22Rv1 (cell line): ENCODE measurements around the gene PWWP2B.

Experiments
- H3K27ac ChIP-seq: fragments of 450-650 bp; 2 replicates; pipeline ENCODE4 v1.5.1; 2017
- ZFX ChIP-seq: fragments of 450-650 bp; IDR thresholded peaks from 2 replicates; pipeline ENCODE4 v1.6.1; 2017; ENCODE audit warnings: antibody characterized with exemption, borderline replicate concordance
- TF ChIP-seq, protein P1 (sequence below): fragments of 450-650 bp; IDR thresholded peaks from 2 replicates; pipeline ENCODE4 v1.5.1; 2017; ENCODE audit warnings: mild to moderate bottlenecking

PWWP2B gene

DNA sequence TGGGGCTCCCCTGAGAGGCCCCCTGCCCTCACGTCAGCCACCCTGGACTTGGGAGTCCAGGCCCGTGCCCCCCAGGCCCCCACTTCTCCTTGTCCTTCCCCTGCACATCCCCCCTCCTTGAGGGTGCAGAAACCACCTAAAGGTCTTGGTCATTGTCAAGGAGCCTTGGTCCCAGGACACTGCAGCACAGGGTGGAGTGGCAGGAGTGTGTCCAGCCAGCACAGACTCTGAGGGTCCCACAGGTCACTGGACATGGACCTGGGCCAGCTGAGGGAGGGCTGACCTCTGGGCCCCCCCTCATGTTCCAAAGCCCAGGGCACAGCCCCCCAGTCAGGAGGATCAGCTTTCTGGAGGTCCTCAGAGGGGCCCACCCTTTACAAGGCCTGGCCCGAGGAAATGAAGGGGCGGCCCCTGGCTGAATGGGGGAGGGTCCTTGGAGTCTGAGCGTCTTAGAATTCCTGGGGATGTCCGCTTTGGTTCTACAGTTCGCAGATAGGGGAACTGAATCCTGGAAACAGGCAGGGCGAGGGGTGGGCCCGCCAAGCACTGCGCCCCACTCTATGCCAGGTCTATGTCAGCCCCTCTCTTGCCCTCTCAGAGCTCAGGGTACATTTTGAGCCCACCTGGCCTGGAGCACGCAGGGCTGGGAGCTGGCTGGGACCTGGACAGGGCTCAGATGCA lies 54.0 kb downstream of the PWWP2B start:
- no peak overlapping the region for H3K27ac ChIP-seq
- TF ChIP-seq, protein P1, sequence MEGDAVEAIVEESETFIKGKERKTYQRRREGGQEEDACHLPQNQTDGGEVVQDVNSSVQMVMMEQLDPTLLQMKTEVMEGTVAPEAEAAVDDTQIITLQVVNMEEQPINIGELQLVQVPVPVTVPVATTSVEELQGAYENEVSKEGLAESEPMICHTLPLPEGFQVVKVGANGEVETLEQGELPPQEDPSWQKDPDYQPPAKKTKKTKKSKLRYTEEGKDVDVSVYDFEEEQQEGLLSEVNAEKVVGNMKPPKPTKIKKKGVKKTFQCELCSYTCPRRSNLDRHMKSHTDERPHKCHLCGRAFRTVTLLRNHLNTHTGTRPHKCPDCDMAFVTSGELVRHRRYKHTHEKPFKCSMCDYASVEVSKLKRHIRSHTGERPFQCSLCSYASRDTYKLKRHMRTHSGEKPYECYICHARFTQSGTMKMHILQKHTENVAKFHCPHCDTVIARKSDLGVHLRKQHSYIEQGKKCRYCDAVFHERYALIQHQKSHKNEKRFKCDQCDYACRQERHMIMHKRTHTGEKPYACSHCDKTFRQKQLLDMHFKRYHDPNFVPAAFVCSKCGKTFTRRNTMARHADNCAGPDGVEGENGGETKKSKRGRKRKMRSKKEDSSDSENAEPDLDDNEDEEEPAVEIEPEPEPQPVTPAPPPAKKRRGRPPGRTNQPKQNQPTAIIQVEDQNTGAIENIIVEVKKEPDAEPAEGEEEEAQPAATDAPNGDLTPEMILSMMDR, result no peak
- TF ChIP-seq ZFX, result no peak

DNA sequence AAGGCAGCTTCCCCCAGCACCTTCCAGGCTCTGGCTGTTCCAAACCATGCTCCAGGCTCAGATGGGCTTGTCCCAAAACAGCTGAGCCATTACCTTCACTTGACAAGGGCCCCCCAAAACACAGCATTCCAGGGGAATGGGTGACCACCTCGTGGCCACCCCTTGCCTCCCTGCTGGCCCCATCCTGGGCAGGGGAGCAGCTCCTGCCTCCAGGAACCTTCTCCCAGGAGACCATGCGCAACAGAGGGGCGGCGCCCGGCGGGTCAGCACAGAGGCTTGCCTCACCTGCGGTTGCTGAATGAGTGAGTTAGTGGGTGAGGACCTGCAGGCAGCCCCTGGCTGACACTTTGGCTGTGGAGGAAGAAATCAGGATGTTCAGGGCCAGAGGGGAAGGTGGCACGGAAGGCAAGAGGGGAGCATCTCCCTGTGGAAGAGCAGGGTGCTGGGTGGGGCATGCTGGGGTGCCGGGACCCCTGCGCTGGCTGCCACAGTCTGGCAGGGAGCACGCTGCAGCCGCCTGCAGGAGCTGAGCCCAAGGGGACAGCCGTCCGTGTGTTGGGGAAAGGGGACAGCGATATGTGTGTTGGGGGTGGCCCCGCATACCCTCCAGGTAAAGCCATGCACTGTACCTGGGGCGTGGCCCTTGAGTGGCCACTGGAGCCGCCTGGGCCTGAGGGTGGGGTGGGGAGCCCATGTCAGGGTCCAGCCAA lies 54.7 kb downstream of the PWWP2B start:
- no peak overlapping the region for H3K27ac ChIP-seq
- TF ChIP-seq, protein P1, result no peak
- no peak for TF ChIP-seq ZFX

DNA sequence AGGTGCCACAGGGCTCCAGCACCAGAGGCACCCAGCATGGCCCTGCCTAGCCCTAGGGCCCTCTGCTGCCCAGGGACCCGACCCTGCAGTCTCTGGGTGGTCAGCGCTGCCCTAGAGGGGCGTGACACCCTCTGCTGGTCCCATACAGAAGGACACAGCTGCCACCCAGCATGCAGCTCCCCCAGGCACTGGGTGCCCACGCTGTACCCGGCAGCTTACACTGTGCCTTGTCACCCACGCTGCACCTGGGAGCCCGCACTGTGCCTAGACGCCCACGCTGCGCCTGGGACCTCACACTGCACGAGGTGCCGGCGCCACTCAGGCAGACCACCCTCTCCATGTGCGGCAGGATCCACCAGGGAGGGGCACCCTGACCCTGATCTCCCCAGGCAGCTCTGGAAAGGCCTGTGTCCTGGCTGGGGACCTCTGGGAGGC lies 55.2 kb downstream of the PWWP2B start:
- no peak overlapping the region for H3K27ac ChIP-seq
- TF ChIP-seq ZFX, result no peak
- TF ChIP-seq, protein P1, result no peak

DNA sequence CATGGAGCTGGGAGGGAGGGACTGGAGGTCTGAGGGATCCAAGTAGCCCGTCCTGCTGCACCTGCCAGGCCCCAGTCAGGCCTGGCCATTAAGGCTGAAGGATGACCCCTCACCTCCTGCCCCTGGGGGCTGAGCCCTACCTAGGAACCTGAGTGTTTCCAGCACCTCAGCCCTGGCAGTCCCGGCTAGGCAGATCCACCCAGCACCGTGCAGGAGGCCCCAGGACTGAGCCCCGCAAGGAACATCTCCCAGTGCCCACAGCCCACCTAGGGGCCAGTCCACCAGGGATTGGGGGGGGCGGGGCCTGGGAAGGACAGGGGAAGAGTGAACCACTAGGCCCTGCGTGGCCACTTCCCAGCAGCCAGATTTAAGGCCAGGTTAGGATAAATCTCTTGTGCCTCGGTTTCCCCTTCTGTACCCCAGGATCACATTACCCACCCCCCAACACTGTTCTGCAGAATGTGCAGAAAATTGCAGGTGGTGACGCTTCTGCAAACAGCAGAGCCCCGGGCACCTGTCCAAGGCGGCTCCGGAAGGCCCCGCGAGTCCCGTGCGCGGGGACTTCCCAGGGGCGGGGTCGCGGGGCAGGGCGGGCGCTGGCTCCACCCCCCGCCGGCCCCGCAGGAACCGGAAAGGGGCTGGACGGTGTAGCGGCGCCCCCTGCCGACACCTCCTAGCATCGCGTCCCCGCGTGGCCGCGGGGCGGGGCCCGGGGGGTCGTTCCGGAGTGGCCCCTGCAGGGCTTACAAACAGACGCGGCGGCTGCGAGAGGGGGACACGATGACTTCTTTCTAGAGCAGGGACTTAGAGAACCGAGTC lies 55.9 kb downstream of the PWWP2B start:
- no peak overlapping the region for H3K27ac ChIP-seq
- TF ChIP-seq ZFX, result no peak
- TF ChIP-seq, protein P1, result peak; percentile 96

DNA sequence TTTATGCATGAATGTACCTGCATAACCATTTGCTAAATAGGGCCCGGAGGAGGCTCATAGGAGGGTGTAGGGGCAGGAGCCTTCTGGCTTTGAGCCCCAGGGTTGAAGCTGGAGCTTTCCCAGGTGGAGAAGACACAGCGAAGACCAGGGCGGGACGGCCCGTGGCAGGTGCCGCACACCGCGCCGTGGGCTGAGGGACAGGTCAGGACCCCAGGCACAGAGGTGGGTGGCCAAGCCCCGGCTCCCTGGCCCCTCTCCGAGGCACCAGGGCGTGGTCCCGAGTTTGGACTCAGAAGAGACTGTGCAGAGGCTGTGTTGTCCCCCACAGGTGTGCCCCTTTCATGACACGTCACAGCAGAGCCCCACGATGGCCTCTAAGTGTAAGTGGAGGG lies 56.5 kb downstream of the PWWP2B start:
- no peak for TF ChIP-seq ZFX
- TF ChIP-seq, protein P1, result peak; percentile 76
- H3K27ac ChIP-seq, result no peak overlapping the region

DNA sequence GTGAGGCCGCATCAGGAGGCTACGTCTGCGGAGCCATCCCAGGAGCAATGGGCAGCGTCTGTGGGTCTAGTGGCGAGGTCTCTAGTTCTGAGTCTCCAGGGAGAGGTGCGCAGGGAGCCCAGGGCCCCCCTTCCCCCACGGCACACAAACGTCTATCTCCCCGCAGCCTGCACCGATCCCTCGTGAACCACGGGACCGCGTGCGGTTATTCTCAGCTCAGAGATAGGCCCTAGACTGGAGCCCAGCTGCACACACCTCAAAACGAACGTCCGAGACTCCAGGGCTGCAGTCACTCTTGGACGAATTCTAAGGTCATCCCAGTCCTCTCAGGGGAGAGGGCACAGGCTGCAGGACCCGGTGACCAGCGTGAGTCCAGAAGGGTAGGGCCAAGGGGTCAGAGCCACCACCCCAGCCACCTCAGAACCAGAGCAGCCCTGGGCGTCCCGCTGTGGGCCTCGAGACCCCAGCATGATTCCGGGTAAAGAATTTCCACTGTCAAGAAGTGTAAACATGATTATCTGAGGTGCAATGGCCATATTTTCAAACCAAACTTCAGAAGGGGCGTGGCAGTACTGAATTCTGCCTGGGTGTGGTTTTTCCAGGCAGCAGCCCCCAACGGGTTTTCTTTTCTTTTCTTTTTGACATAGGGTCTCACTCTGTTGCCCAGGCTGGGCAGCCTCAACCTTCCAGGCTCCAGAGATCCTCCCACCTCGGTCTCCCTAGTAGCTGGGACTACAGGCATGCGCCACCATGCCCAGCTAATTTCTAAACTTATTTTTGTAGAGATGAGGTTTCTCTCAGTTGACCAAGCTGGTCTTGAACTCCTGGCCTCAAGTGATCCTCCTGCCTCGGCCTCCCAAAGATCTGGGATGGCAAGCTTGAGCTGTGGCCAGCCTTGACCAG lies 57.5 kb downstream of the PWWP2B start:
- no peak overlapping the region for H3K27ac ChIP-seq
- no peak for TF ChIP-seq ZFX
- TF ChIP-seq, protein P1, result no peak
